BLaER1 treated with 17β-estradiol and CSF1 and Interleukin-3, amounts not matched to agents 10 nM and 100 nM (cell line): ENCODE measurements around the gene SUOX.
"Not testable (repeated sequence)": the region's sequence is repeated elsewhere in the genome, so short reads cannot be mapped to it uniquely, and the experiment has no call there.

ENCODE experiments used
- H3K27ac ChIP-seq, 11 experiments: shearing (Covaris generic); formaldehyde crosslinking; 2 replicates each; pipeline ENCODE4 v1.8.1; 2022
- H3K27me3 ChIP-seq, 11 experiments: shearing (Covaris generic); formaldehyde crosslinking; 2 replicates each; pipeline ENCODE4 v1.8.1; 2022
- H3K36me3 ChIP-seq, 11 experiments: shearing (Covaris generic); formaldehyde crosslinking; 2 replicates each; pipeline ENCODE4 v1.8.1; 2022
- H3K4me1 ChIP-seq, 10 experiments: shearing (Covaris generic); formaldehyde crosslinking; 2 replicates each; pipeline ENCODE4 v1.8.1; 2022
- H3K4me2 ChIP-seq, 11 experiments: shearing (Covaris generic); formaldehyde crosslinking; 2 replicates each; pipeline ENCODE4 v1.8.1; 2022
- H3K4me3 ChIP-seq, 10 experiments: shearing (Covaris generic); formaldehyde crosslinking; 2 replicates each; pipeline ENCODE4 v1.8.1; 2022
- H3K9ac ChIP-seq, 11 experiments: shearing (Covaris generic); formaldehyde crosslinking; 2 replicates each; pipeline ENCODE4 v1.8.1; 2022
- H3K9me3 ChIP-seq, 11 experiments: shearing (Covaris generic); formaldehyde crosslinking; replicated peaks in 1 of 11; 2 replicates each; pipeline ENCODE4 v1.8.1; 2022
- H4K20me1 ChIP-seq, 11 experiments: shearing (Covaris generic); formaldehyde crosslinking; 2 replicates each; pipeline ENCODE4 v1.8.1; 2022
- Cebpa-rat ChIP-seq, 11 experiments: shearing (Covaris generic); IDR thresholded peaks; 2 replicates each; pipeline ENCODE4 v1.8.1; 2022

The SUOX gene

DNA sequence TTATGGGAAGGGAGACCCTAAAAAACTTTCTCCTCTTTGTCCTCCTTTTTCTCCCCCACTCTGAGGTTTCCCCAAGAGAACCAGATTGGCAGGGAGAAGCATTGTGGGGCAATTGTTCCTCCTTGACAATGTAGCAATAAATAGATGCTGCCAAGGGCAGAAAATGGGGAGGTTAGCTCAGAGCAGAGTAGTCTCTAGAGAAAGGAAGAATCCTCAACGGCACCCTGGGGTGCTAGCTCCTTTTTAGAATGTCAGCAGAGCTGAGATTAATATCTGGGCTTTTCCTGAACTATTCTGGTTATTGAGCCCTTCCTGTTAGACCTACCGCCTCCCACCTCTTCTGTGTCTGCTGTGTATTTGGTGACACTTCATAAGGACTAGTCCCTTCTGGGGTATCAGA is 40.1 kb downstream of the SUOX start:
- Histone ChIP-seq H3K4me2 (no peak overlapping the region), H3K36me3 (peaks cover 38 to 66% (median 51%) of the 10 kb centered on the region in 11 experiments), H3K27ac (no peak overlapping the region), H3K27me3 (no peaks in the 10 kb centered on the region), H3K4me3 (no peak overlapping the region), H3K4me1 (peaks cover 6 to 12% (median 8%) of the 10 kb centered on the region in 10 experiments; a peak in 19 of 20 replicates), H3K9me3 (no peaks in the 10 kb centered on the region), H4K20me1 (peaks cover 0 to 2% (median 0%) of the 10 kb centered on the region in 11 experiments; a peak in 5 of 22 replicates), H3K9ac (peak overlapping the region in 7 of 11 experiments; percentile 9 to 45 (median 21); a peak in 4 of 22 replicates)
- TF ChIP-seq Cebpa-rat (IDR thresholded peaks at IDR 0.05), result no peak

DNA sequence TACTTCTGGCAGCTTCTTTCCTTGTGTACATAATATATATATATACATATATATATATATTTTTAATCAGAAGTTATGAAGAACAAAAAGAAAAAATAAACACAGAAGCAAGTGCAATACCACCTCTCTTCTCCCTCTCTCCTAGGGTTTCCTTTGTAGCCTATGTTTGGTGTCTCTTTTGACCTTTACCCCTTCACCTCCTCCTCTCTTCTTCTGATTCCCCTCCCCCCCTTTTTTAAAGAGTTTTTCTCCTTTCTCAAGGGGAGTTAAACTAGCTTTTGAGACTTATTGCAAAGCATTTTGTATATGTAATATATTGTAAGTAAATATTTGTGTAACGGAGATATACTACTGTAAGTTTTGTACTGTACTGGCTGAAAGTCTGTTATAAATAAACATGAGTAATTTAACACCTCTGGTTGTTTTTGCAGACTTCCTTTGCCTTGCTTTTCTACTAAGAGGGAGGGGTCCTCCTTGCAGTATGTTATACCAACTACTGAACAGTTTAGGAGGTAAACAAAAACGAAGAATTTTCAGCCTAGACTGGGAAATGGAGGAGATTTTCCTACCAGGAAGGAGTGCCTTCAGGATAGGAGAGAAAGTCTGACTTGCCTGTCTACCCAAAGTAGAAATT is 41.1 kb downstream of the SUOX start:
- Histone ChIP-seq H4K20me1 (peaks cover 5 to 12% (median 9%) of the 10 kb centered on the region in 11 experiments; a peak in 19 of 22 replicates), H3K27ac (no peak overlapping the region), H3K27me3 (no peaks in the 10 kb centered on the region), H3K9me3 (no peaks in the 10 kb centered on the region), H3K4me1 (peaks cover 10 to 15% (median 13%) of the 10 kb centered on the region in 10 experiments), H3K9ac (0 out of 22 replicates have a peak overlapping the region, but pooled peaks of 1 of the 11 experiments have one; percentile 45), H3K4me2 (no peak overlapping the region), H3K36me3 (peaks cover 35 to 64% (median 48%) of the 10 kb centered on the region in 11 experiments), H3K4me3 (no peak overlapping the region)
- no peak for TF ChIP-seq Cebpa-rat (IDR thresholded peaks at IDR 0.05)

DNA sequence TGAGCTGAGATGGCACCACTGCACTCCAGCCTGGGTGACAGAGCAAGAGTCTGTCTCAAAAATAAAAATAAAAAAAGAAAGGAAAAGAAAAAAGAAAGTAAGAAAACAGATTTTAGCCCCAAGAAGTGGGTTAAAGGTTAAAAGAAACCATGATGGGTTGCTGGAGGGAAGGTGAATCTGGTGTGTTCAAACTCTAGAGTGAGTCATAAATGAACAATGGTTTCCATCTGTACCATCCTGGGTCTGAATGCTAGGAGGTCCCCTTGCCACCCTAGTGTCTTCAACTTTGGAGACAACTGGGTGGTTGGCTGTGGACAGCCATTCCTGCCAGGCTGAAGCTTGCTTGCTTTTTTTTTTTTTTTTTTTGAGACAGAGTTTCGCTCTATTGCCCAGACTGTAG is 43.1 kb downstream of the SUOX start:
- Histone ChIP-seq H3K4me1 (peaks cover 18 to 27% (median 23%) of the 10 kb centered on the region in 10 experiments), H3K36me3 (peaks cover 36 to 64% (median 49%) of the 10 kb centered on the region in 11 experiments), H3K9me3 (no peaks in the 10 kb centered on the region), H4K20me1 (peaks cover 6 to 32% (median 29%) of the 10 kb centered on the region in 11 experiments; a peak in 20 of 22 replicates), H3K9ac (no peak overlapping the region), H3K4me2 (peak overlapping the region in 1 of 11 experiments; percentile 73; a peak in 1 of 22 replicates), H3K27ac (no peak overlapping the region), H3K4me3 (no peak overlapping the region), H3K27me3 (no peaks in the 10 kb centered on the region)
- TF ChIP-seq Cebpa-rat (IDR thresholded peaks at IDR 0.05), result no peak

DNA sequence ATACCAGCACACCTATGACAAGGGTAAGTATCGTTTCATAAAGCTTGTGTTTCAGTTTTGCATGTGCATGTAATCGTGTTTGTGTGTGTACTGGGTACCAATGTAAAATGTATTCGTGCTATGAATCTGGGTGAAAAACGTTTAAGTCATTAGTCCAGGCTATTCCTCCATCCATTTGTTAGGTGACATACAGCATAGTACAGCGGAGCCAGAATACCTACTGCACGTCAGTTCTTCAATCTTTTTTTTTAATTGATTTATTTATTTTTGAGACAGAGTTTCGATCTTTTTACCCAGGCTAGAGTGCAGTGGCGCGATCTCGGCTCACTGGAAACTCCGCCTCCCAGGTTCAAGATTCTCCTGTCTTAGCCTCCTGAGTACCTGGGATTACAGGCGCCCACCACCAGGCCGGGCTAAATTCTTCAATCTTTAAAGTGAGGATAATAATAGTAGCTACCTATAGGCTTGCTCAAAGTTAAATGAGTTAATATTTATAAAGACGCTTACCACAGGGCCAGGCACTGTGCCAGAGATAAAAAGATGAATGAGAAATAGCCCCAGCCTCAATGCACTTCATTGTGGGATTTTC is 44.0 kb downstream of the SUOX start:
- Histone ChIP-seq H3K9ac (peak overlapping the region; percentile 61 to 96 (median 71)), H3K9me3 (no peaks in the 10 kb centered on the region), H3K27me3 (no peaks in the 10 kb centered on the region), H4K20me1 (peaks cover 6 to 41% (median 37%) of the 10 kb centered on the region in 11 experiments; a peak in 20 of 22 replicates), H3K27ac (peak overlapping the region; percentile 28 to 97 (median 62); a peak in 19 of 22 replicates), H3K36me3 (peaks cover 36 to 64% (median 49%) of the 10 kb centered on the region in 11 experiments), H3K4me3 (peak overlapping the region; percentile 39 to 94 (median 54); a peak in 19 of 20 replicates), H3K4me2 (peak overlapping the region; percentile 67 to 84 (median 79)), H3K4me1 (peaks cover 18 to 27% (median 23%) of the 10 kb centered on the region in 10 experiments)
- no peak for TF ChIP-seq Cebpa-rat (IDR thresholded peaks at IDR 0.05)

DNA sequence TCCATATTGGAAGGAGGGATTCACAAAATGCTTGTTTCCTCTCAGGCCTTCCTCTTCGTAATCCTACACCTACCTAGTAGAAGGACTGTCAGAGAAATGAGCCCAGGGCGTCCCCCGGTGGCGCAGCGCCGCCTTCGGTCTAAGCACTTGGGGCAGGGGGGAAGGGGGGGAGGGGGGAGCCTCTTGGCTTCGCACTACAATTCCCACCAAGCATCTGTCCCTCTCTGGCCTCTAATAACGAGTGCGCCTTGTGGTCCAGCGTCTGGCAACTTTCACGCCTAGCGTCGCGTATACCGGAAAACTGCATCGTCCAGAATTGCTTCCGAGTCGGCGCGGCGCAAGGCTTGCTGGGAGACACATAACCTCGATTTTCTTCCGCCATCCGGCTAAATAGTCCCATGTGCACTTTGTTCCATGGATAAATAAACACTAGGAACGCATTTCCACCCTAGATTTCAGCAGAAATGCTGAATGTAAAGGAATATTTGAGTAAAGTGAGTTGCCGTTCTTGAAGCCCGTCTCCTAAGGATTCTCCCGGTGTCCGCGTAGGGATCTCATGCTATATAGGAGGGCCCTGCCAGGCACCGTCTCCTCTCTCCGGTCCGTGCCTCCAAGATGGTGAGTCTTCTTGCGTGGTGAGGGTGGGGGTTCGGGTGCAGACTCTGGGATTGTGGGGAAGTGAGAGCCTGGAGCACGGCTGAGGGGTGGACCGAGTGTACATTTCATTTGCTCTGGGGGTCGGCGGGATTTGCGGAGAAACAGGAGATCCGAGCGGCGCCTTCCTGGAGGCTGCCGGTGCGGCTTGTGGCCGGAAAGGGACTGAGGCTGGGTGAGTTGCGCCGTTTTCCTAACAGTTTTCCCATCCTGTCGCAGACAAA is 44.7 kb downstream of the SUOX start, which contains the start of gene RPS26:
Gene RPS26, plus strand, starts transcription at position 367 of the 878 bp plus-strand sequence. Its CDS starts 249 bp downstream, at position 616.
- no peaks in the 10 kb centered on the region for H3K27me3 ChIP-seq
- no peak for TF ChIP-seq Cebpa-rat (IDR thresholded peaks at IDR 0.05)
- H3K9me3 ChIP-seq, result no peaks in the 10 kb centered on the region
- H3K36me3 ChIP-seq, result peaks cover 35 to 64% (median 49%) of the 10 kb centered on the region in 11 experiments
- peak within 1 kb of the TSS; percentile 95 to 99 (median 98) for H3K27ac ChIP-seq
- peak within 1 kb of the TSS; percentile 91 to 97 (median 95) for H3K4me2 ChIP-seq
- peaks cover 18 to 29% (median 26%) of the 10 kb centered on the region in 10 experiments for H3K4me1 ChIP-seq
- peak within 1 kb of the TSS; percentile 69 to 94 (median 90) for H3K4me3 ChIP-seq
- H3K9ac ChIP-seq, result peak within 1 kb of the TSS; percentile 93 to 99 (median 96)
- H4K20me1 ChIP-seq, result peaks cover 6 to 47% (median 44%) of the 10 kb centered on the region in 11 experiments; a peak in 21 of 22 replicates

DNA sequence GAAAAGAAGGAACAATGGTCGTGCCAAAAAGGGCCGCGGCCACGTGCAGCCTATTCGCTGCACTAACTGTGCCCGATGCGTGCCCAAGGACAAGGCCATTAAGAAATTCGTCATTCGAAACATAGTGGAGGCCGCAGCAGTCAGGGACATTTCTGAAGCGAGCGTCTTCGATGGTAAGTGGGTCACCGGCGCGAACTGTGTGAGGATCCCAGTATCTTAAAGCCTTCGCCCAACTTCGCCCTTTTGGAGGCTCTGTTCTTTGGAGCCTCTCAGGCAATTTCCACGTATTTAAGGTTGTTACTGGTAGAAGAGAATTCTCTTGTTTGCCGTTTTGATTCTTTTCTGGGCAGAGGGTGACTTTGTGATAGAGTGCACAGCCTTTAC is 45.3 kb downstream of the SUOX start:
- Histone ChIP-seq H3K4me2 (peak overlapping the region; percentile 91 to 97 (median 95)), H3K27ac (peak overlapping the region; percentile 95 to 99 (median 98)), H3K36me3 (peaks cover 35 to 59% (median 49%) of the 10 kb centered on the region in 11 experiments), H3K4me1 (peaks cover 18 to 31% (median 27%) of the 10 kb centered on the region in 10 experiments), H3K4me3 (peak overlapping the region; percentile 69 to 94 (median 90)), H3K9ac (peak overlapping the region; percentile 93 to 99 (median 96)), H4K20me1 (peaks cover 6 to 48% (median 45%) of the 10 kb centered on the region in 11 experiments; a peak in 21 of 22 replicates)
- H3K9me3 ChIP-seq, H3K27me3 ChIP-seq: not testable (repeated sequence)

DNA sequence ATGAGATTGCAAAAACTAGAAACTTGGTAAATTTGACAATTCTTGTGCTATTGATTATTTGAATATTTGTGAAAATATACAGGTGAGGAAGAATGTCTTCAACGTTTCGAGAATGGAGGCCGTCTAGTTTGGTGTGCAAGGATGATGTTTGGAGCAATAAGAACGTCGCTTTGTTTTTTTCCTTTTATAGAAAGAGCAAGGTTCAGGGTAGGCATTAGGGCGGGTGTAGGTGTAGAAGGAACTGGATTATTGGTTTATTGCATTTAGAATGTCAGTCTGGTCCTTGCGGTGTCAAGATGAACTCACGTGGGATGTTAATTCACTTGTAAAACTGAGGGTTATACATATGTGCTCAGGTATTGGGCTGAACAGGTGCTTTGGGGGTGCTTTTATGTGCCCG is 45.8 kb downstream of the SUOX start:
- TF ChIP-seq Cebpa-rat (IDR thresholded peaks at IDR 0.05), result no peak
- H4K20me1 ChIP-seq, result peaks cover 6 to 48% (median 45%) of the 10 kb centered on the region in 11 experiments; a peak in 21 of 22 replicates
- H3K4me3 ChIP-seq, result peak overlapping the region; percentile 69 to 94 (median 90)
- H3K4me1 ChIP-seq, result peaks cover 18 to 31% (median 27%) of the 10 kb centered on the region in 10 experiments
- no peaks in the 10 kb centered on the region for H3K9me3 ChIP-seq
- H3K27ac ChIP-seq, result peak overlapping the region; percentile 95 to 99 (median 98)
- H3K4me2 ChIP-seq, result peak overlapping the region; percentile 91 to 97 (median 95)
- H3K36me3 ChIP-seq, result peaks cover 36 to 59% (median 48%) of the 10 kb centered on the region in 11 experiments
- H3K27me3 ChIP-seq, result no peaks in the 10 kb centered on the region
- H3K9ac ChIP-seq, result peak overlapping the region; percentile 93 to 99 (median 96)

DNA sequence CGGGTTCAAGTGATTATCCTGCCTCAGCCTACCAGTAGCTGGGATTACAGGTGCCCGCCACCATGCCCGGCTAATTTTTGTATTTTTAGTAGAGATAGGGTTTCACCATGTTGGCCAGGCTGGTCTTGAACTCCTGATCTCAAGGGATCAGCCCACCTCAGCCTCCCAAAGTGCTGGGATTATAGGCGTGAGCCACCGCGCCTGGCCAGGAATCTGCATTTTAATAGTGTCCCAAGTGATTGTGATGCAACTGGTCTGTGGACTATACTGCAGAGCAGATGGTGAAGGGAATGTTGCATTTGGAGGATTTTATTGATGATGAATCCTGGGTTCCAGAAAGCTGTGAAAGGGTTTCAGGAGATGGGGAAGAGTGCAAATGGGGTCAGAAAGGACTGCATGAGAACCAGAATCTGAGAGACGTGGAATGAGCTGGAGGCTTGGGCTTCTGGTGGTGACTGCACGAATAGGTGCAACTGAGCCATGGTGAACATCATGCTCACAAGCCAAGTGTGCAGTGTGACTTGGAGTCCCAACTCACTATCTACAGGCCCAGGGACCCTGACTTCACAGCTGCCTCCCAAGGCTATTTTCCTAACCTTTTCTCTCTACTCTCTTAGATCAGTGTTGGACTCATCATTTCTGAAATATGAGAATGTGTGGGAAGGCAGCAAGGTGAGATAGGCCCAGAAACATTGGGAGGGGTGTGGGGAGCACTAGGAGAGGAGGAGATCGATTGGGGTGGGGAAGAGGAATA is 49.1 kb downstream of the SUOX start:
- peaks cover 13 to 25% (median 20%) of the 10 kb centered on the region in 10 experiments for H3K4me1 ChIP-seq
- peak overlapping the region in 2 of 11 experiments; percentile 9 to 14; a peak in 1 of 22 replicates for H3K9ac ChIP-seq
- H3K9me3 ChIP-seq, result no peaks in the 10 kb centered on the region
- peaks cover 33 to 57% (median 42%) of the 10 kb centered on the region in 11 experiments for H3K36me3 ChIP-seq
- H4K20me1 ChIP-seq, result peaks cover 6 to 48% (median 45%) of the 10 kb centered on the region in 11 experiments; a peak in 21 of 22 replicates
- H3K4me2 ChIP-seq, result peak overlapping the region in 1 of 11 experiments; percentile 1; a peak in 1 of 22 replicates
- no peaks in the 10 kb centered on the region for H3K27me3 ChIP-seq
- TF ChIP-seq Cebpa-rat (IDR thresholded peaks at IDR 0.05), result no peak
- H3K4me3 ChIP-seq, result no peak overlapping the region
- peak overlapping the region in 1 of 11 experiments; percentile 33; a peak in 1 of 22 replicates for H3K27ac ChIP-seq
